Calu3 (cell line): ENCODE data around the gene SYT13. TPM values are rescaled to one million over a fixed set of nuclear protein-coding genes. Genes with fewer than 3 reads are reported as not detected.

Source experiments
- BruUV-seq: library from RNA; stranded (reverse); fragments of 400-500 nt; replicated peaks from 2 replicates; lab custom pipeline; 2021; lab: Mats Ljungman, UMichigan
- CTCF ChIA-PET: fragments of 300-600 bp; sonication (Branson Sonifier 250); formaldehyde crosslinking; loops from one replicate; lab custom pipeline; 2022; ENCODE audit warnings: antibody characterized with exemption; lab: Charles Lee
- DNase-seq: peaks from one replicate; pipeline ENCODE4 v3.0.0; 2022
- H3K27ac Mint-ChIP-seq: one replicate; pipeline ENCODE4 v1.8.0; 2022; ENCODE audit warnings: mixed read lengths; ENCODE audit not compliant: unreplicated experiment
- H3K27me3 Mint-ChIP-seq: one replicate; pipeline ENCODE4 v1.8.0; 2022; ENCODE audit warnings: mixed read lengths; ENCODE audit not compliant: unreplicated experiment
- H3K36me3 Mint-ChIP-seq: one replicate; pipeline ENCODE4 v1.8.0; 2022; ENCODE audit warnings: mild to moderate bottlenecking, moderate library complexity, mixed read lengths; ENCODE audit not compliant: insufficient read depth, unreplicated experiment
- H3K4me1 Mint-ChIP-seq: one replicate; pipeline ENCODE4 v1.8.0; 2022; ENCODE audit warnings: mild to moderate bottlenecking, low read depth, mixed read lengths; ENCODE audit not compliant: unreplicated experiment
- H3K4me3 Mint-ChIP-seq: one replicate; pipeline ENCODE4 v1.8.0; 2022; ENCODE audit warnings: mild to moderate bottlenecking, low read depth, moderate library complexity, mixed read lengths; ENCODE audit not compliant: unreplicated experiment
- H3K9me3 Mint-ChIP-seq: one replicate; pipeline ENCODE4 v1.8.0; 2022; ENCODE audit warnings: low read depth, mixed read lengths; ENCODE audit not compliant: unreplicated experiment
- CTCF ChIP-seq: fragments of 200-600 bp; IDR thresholded peaks from one replicate; pipeline ENCODE4 v1.8.0; 2022; ENCODE audit warnings: antibody characterized with exemption; ENCODE audit not compliant: unreplicated experiment
- intact Hi-C: fragments of 100-400 bp; cut with micrococcal nuclease; formaldehyde crosslinking; loops from one replicate; pipeline ENCODE4 v1.10.0; 2022; ENCODE audit not compliant: unreplicated experiment
- total RNA-seq: library from RNA; stranded (reverse); gene quantifications from 2 replicates; pipeline ENCODE4 v1.2.3, GENCODE V29; 2022

The SYT13 gene
- total RNA-seq, 1 experiment from 2014 or later: 36.8 TPM

- CTCF ChIA-PET: interaction anchor here (0.6 to 1.2 kb wide), 7 partner anchors 8 to 512 kb away, joined by 3 to 5 read pairs (median 3); no protein-coding TSS in a partner anchor
- Mint-ChIP-seq H3K27me3 (no peaks in the 10 kb centered on the region), H3K36me3 (peaks cover 9% of the 10 kb centered on the region), H3K4me1 (peaks cover 64% of the 10 kb centered on the region), H3K9me3 (no peaks in the 10 kb centered on the region), H3K27ac (peak overlapping the region; percentile 50), H3K4me3 (no peak overlapping the region)
- BruUV-seq: TSS peak; percentile 63
- no peak for DNase-seq
- TF ChIP-seq CTCF: no peak
- intact Hi-C loops: no loop called here
Measured at GRCh38 chr11:45260071-45260470, 26.1 kb downstream of the SYT13 start.

- Mint-ChIP-seq H3K9me3 (no peaks in the 10 kb centered on the region), H3K4me3 (no peak overlapping the region), H3K27ac (peak overlapping the region; percentile 50), H3K27me3 (no peaks in the 10 kb centered on the region), H3K36me3 (peaks cover 5% of the 10 kb centered on the region), H3K4me1 (peaks cover 59% of the 10 kb centered on the region)
- no TSS peak for BruUV-seq
- intact Hi-C loops: no loop called here
- TF ChIP-seq CTCF: no peak
- CTCF ChIA-PET: interaction anchor here (0.6 to 1.2 kb wide), 7 partner anchors 9 to 512 kb away, joined by 3 to 5 read pairs (median 3); no protein-coding TSS in a partner anchor
- peak; percentile 85 for DNase-seq
Measured at GRCh38 chr11:45259592-45259991, 26.5 kb downstream of the SYT13 start.

- Mint-ChIP-seq H3K27ac (peak overlapping the region; percentile 50), H3K9me3 (no peaks in the 10 kb centered on the region), H3K4me1 (peaks cover 54% of the 10 kb centered on the region), H3K27me3 (no peaks in the 10 kb centered on the region), H3K36me3 (no peaks in the 10 kb centered on the region), H3K4me3 (no peak overlapping the region)
- intact Hi-C loops: no loop called here
- BruUV-seq: no TSS peak
- CTCF ChIA-PET: interaction anchor here (1.2 kb wide), 1 partner anchor 9 kb away, joined by 3 read pairs; no protein-coding TSS in a partner anchor
- TF ChIP-seq CTCF: no peak
- no peak for DNase-seq
Measured at GRCh38 chr11:45258982-45259530, 27.1 kb downstream of the SYT13 start.

GRCh38 chr11:45254070-45254469 is 32.1 kb downstream of the SYT13 start:
- BruUV-seq: no TSS peak
- H3K9me3 Mint-ChIP-seq: no peaks in the 10 kb centered on the region
- H3K27me3 Mint-ChIP-seq: no peaks in the 10 kb centered on the region
- intact Hi-C loops: no loop called here
- no peak overlapping the region for H3K27ac Mint-ChIP-seq
- H3K36me3 Mint-ChIP-seq: no peaks in the 10 kb centered on the region
- H3K4me1 Mint-ChIP-seq: peaks cover 11% of the 10 kb centered on the region
- no peak for DNase-seq
- TF ChIP-seq CTCF: no peak
- H3K4me3 Mint-ChIP-seq: no peak overlapping the region
- CTCF ChIA-PET: no interaction called here
